Anterior cingulate cortex (tissue), 58 donors: ENCODE measurements around the gene SMAD2.
A peak's percentile ranks its signal among the peaks of the same experiment; 100 is the strongest.

ENCODE experiments used
- DNase-seq, 58 donors: peaks; one replicate each; lab custom pipeline; 2025; lab: John Stamatoyannopoulos, UW

SMAD2 gene

GRCh38 chr18:47932603-47933002, 2.1 kb upstream of the SMAD2 start:
- peak in 4 of 58 donors; percentile 1 to 3 (median 3) for DNase-seq

GRCh38 chr18:47932190-47932589, 1.7 kb upstream of the SMAD2 start:
- DNase-seq, result no peak

- DNase-seq, result peak in 11 of 58 donors; percentile 3 to 41 (median 17)
Measured at GRCh38 chr18:47931718-47932103, 1.3 kb upstream of the SMAD2 start.

GRCh38 chr18:47930931-47931717, 665 bp upstream of the SMAD2 start:
- DNase-seq, result peak; percentile 73 to 98 (median 95)

GRCh38 chr18:47929681-47930198, 719 bp downstream of the SMAD2 start:
- peak in 1 of 58 donors; percentile 44 for DNase-seq

GRCh38 chr18:47928466-47928865, 2.0 kb downstream of the SMAD2 start:
- DNase-seq, result no peak

GRCh38 chr18:47926101-47926850, 4.2 kb downstream of the SMAD2 start:
- no peak for DNase-seq

- DNase-seq, result no peak
Measured at GRCh38 chr18:47919916-47920315, 10.5 kb downstream of the SMAD2 start.

- DNase-seq, result no peak
Measured at GRCh38 chr18:47917923-47918610, 12.4 kb downstream of the SMAD2 start.

- DNase-seq, result no peak
Measured at GRCh38 chr18:47915930-47916329, 14.5 kb downstream of the SMAD2 start.

- DNase-seq, result no peak
Measured at GRCh38 chr18:47915229-47915628, 15.2 kb downstream of the SMAD2 start.

- no peak for DNase-seq
Measured at GRCh38 chr18:47912794-47913585, 17.5 kb downstream of the SMAD2 start.

- DNase-seq, result peak in 13 of 58 donors; percentile 3 to 60 (median 19)
Measured at GRCh38 chr18:47912343-47912742, 18.1 kb downstream of the SMAD2 start.

GRCh38 chr18:47911877-47912276, 18.6 kb downstream of the SMAD2 start:
- DNase-seq, result no peak

GRCh38 chr18:47909484-47909883, 21.0 kb downstream of the SMAD2 start:
- no peak for DNase-seq

GRCh38 chr18:47908592-47908991, 21.9 kb downstream of the SMAD2 start:
- DNase-seq, result no peak

GRCh38 chr18:47906408-47906807, 24.1 kb downstream of the SMAD2 start:
- no peak for DNase-seq

GRCh38 chr18:47903809-47904208, 26.6 kb downstream of the SMAD2 start:
- no peak for DNase-seq

- no peak for DNase-seq
Measured at GRCh38 chr18:47901624-47902362, 28.7 kb downstream of the SMAD2 start.
